ENCODE results near the gene KRT7.
A peak's percentile ranks its signal among the peaks of the same experiment; 100 is the strongest.

KRT7 gene

DNA sequence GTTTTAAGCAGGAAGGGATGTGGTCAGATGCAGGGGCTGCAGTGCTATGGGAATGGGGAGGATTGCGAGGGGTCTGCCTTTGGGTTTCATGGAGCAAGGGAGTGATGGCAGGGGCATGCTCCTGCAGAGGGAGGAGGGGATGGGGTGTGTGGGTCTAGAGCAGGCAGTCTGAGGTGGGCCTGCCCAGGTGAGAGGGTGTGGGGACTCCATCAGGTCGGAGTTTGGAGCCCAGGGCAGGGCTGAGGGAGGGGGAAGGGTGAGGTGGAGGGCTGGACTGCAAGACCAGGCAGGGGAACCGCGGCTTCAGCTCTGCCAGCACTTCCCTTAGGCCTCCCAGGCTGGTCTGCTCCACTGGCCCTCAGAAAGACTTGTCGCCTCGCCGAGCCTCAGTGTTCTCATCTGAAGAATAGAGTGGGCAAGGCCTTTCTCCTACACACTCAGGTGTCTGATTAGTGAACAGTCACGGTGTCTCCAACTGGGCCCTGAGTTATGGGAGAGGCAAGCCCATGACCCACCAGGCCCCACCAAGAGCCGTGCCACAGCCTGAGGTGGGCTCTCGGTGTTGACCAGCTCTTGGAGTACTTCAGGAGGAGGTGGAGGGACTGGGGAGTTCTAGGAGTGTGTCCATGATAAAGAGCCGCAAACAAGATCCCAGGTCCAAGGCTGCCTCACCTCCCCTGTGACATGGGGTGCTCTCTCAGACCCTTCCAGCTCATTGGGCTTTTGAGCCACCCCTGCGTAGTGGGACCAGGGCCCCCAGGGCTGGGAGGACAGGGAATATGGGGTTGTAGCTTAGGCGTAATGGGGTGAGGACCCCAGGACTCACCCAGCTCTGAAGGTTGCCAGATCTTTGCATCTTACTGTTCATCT lies 21.1 kb upstream of the KRT7 start:
- no peak for DNase-seq (ENCODE audit: low spot score)

- DNase-seq (ENCODE audit: low spot score): no peak
These were observed 20.1 kb upstream of the KRT7 start for GRCh38 chr12:52212701-52213563.

DNA sequence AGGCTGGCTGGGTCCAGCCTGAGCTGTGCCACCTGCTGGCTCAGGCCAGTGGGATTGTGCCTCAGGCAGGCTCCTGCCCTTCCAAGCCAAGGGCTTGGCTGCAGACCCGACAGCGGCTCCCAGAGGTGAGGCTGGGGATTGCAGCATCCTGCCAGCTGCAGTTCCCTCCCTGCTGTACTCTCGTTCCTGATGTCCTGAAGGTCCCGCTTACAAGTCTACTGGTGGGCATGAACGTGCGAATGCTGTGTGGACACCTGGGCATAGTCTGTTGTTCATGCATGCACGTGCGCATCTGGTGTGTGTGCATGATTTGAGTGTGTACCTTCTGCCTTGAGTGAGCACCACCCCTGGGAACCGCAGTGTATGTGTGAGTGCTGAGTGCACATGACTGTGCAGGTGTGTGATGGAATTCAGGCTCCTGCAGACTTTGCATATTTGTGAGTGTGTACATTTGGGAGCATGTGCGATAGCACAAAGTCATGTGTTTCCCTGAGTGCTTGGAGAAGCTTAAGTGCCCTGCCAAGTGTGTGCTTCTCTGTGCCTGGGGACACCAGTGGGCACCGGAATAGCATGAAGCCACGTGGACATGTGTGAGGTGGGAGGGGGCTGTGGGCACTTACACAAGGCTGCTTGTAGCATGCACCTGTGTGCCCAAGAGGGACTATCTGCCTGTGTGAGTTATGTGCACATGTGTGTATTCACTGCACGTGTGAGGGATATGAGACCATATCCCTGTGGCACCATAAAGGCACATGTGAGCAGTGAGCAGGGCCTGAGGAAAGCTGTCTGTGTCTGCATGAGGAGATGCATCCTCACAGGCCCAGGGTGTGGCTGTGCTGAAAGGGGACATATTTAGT lies 19.3 kb upstream of the KRT7 start:
- peak; percentile 86 for DNase-seq (ENCODE audit: low spot score)

- no peak for DNase-seq (ENCODE audit: low spot score)
These were observed 18.6 kb upstream of the KRT7 start for GRCh38 chr12:52214421-52214802.

DNA sequence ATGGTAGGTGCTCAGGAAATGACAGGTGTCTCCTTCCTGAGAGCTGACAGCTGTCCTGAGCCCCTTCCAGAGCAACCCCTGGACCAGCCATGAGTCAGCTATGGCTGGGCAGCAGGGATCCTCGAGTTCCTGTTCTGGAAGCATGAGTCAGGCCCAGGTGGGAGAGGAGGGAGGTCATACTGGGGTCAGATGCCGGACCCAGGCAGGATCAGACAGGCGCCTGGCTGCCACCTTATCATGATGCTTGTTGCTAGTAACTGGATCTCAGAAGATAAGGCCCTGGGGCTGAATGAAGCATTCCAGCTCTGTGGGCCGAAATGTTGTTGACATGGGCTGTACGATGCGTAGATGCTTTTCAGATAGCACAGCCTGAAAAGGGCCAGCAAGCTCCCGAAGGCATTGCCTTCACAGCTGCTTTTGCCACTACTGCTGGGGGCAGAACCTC lies 17.4 kb upstream of the KRT7 start:
- DNase-seq (ENCODE audit: low spot score): peak; percentile 91

GRCh38 chr12:52216100-52216499 lies 16.9 kb upstream of the KRT7 start:
- no peak for DNase-seq (ENCODE audit: low spot score)

DNA sequence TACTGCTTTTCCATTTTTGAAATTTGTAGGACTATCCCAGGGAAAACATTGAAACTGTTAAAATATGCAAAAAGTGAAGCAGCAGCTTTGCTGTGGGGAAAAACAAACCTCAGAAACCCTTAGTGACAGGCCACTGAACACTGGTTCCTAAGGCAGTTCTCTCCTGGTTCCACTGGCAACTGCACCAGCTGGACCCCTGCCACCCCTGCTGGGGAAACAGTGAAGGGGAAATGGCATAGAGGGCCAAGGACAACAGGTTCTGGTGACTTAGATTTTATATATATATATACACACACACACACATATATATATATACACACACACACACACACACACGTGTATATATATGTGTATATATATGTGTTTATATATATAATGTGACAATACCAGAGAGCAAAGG lies 16.2 kb upstream of the KRT7 start:
- no peak for DNase-seq (ENCODE audit: low spot score)

- no peak for DNase-seq (ENCODE audit: low spot score)
These were observed 15.8 kb upstream of the KRT7 start for GRCh38 chr12:52217223-52217622.

GRCh38 chr12:52218001-52218400 lies 15.0 kb upstream of the KRT7 start:
- no peak for DNase-seq (ENCODE audit: low spot score)

DNA sequence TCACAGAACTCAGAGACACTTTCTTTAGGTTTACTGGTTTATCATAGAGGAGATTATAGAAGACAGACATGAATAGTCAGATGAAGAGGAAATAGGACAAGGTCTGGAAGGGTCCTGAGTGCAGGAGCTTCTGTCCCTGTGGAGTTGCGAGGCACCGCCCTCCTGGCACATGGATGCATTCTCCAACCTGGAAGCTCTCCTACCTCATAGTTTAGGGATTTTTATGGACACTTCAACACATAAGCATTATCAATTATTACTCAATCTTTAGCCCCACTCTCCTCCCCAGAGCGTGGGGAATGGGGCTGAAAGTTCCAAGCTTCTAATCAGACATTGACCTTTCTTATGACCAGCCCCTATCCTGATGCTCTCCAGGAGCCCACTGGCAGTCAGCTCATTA lies 12.6 kb upstream of the KRT7 start:
- no peak for DNase-seq (ENCODE audit: low spot score)

- no peak for DNase-seq (ENCODE audit: low spot score)
These were observed 11.8 kb upstream of the KRT7 start for GRCh38 chr12:52221070-52221781.

- DNase-seq (ENCODE audit: low spot score): no peak
These were observed 11.1 kb upstream of the KRT7 start for GRCh38 chr12:52221912-52222457.

GRCh38 chr12:52222692-52223091 lies 10.4 kb upstream of the KRT7 start:
- DNase-seq (ENCODE audit: low spot score): no peak

DNA sequence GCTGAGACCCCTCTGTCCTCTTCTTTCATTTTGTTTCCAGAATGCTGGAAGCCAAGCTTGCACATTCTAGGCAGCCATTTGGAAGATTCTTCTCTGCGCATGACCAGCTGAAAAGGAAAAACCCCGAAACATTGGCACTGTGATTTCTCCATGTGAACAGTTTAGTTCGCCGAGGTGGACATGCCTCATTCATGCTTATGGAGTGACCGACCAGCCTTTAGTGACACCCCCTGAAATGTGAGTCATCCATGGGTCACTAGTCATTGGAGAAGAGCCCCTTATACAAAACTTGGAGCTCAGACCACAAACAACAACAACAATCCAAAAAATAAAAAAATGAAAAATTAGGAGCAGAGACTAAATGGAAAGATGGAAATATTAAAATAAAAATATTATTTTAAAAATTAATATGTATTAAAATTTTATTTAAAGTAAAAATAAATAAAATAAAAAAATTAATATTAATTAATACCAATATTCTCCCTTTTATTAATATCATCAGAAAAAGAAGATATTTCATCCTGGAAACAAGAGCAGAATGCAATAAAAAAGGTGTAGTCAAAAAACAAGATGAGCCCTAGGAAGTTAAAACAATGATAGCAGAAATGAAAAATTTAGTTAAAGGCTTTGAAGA lies 9.5 kb upstream of the KRT7 start:
- DNase-seq (ENCODE audit: low spot score): no peak

GRCh38 chr12:52224151-52224550 lies 8.9 kb upstream of the KRT7 start:
- DNase-seq (ENCODE audit: low spot score): no peak

- no peak for DNase-seq (ENCODE audit: low spot score)
These were observed 7.3 kb upstream of the KRT7 start for GRCh38 chr12:52225752-52226151.

- DNase-seq (ENCODE audit: low spot score): no peak
These were observed 6.6 kb upstream of the KRT7 start for GRCh38 chr12:52226446-52226845.

DNA sequence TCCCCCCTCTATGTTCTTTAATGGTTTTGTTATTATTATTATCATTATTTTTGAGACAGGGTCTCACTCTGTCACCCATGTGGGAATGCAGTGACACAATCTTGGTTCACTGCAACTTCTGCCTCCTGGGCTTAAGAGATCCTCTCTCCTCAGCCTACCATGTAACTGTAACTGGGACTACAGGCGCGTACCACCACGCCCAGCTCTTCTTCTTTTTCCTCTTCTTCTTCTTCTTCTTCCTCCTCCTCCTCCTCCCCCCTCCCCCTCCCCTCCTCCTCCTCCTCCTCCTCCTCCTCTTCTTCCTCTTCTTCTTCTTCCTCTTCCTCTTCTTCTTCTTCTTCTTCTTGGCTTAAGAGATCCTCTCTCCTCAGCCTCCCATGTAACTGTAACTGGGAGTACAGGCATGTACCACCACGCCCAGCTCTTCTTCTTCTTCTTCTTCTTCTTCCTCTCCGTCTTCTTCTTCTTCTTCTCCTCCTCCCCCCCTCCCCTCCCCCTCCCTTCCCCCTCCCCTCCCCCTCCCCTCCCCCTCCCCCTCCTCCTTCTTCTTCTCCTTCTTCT lies 5.4 kb upstream of the KRT7 start:
- DNase-seq (ENCODE audit: low spot score): no peak

- DNase-seq (ENCODE audit: low spot score): no peak
These were observed 4.7 kb upstream of the KRT7 start for GRCh38 chr12:52228366-52228765.

DNA sequence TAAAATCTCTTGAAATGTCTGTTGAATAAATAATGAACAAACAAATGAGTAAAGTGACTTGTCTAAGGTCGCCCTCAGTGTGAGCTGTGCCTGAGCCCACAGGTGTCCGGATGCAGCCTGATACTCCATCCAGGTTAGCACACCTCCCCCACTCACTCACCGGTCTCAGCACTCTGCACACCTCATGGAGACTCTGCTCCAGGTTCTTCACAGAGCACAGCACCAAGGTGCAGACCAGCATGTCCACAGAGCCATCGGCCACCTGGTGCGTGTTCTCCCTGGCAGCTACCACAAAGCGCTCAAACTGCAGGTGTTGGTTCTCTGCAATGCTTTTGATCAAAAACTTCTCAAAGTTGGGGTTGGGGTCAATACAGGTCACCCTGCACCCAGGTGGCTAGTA lies 4.1 kb upstream of the KRT7 start:
- DNase-seq (ENCODE audit: low spot score): no peak
